Globus pallidus (tissue), 1 donor: Measurements from ENCODE around the gene TTLL9.
A peak's percentile ranks its signal among the peaks of the same experiment; 100 is the strongest.
"Not testable (repeated sequence)": the region's sequence is repeated elsewhere in the genome, so short reads cannot be mapped to it uniquely, and the experiment has no call there.

Experiments
- DNase-seq: peaks from one replicate; pipeline ENCODE4 v3.0.0-alpha.2; 2015; ENCODE audit warnings: low spot score

The TTLL9 gene

DNA sequence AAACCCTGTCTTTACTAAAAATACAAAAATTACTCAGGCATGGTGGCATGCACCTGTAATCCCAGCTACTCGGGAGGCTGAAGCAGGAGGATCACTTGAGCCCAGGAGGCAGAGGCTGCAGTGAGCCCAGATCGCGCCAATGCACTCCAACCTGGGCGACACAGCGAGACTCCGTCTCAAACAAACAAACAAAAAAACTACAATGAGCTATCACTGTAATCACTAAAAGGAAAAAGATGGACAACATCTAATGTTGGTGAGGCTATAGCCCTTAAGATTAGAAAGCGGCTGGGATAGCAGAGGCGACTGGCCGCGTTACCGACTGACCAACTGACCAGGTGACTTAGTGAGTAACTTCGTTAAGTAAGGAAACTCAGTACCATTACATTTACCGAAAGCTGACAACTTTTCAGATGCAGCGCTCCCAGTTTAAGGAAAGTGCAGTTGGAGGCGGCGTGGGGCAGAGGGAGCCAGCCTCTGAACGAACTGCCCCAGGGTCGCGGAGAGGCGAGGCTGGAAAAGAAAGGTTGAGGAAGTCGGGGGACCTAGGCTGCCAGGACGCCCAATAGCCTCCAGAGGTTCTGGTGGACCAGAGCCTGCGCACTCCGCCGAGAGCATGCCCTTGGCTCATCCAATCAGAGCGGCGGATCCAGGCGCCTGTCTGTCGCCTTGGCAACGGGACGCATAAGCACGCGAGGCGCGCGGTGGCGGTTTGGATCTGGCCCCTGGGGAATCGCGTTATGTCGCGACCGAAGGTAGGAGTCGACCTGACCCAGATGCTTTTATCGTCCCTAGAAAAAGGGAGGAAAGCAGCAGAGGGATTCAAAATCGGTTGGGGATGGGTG, 8.9 kb downstream of the TTLL9 start:
- peak; percentile 91 for DNase-seq

DNA sequence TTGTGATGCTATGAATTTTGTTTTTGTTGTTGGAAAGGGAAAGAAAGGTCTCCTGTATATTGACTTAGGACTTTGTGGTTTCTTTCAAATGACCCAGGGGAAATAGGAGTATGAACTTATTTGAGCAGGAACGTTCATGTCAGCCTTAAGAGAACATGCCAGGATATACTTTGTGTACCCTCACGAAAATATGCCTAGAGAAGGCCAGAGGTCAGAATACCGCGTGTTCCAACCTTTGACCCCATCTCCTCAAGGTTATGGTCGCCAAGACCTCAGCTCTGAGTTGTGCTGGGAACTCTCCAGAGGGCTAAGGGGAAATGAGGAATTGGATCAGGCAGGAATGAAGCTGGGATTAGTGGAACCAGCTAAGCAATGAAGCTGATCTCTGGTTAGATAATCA, 11.5 kb downstream of the TTLL9 start:
- no peak for DNase-seq

DNA sequence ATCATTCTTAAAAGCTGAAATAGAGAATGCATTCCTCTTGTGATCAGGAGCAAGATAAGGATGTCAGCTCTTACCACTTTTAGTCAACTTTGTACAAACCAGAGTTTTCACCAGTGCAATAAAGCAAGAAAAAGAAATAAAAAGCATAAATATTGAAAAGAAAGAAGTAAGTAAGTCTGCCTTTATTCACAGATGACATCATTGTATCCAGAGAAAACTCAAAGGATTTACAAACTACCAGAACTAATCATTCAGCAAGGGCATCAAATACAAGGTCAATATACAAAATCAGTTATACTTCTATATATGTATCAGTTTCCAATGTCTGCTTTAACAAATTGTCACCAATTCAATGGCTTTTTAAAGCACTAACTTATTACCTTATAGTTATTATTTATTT, 13.4 kb downstream of the TTLL9 start:
- no peak for DNase-seq

DNA sequence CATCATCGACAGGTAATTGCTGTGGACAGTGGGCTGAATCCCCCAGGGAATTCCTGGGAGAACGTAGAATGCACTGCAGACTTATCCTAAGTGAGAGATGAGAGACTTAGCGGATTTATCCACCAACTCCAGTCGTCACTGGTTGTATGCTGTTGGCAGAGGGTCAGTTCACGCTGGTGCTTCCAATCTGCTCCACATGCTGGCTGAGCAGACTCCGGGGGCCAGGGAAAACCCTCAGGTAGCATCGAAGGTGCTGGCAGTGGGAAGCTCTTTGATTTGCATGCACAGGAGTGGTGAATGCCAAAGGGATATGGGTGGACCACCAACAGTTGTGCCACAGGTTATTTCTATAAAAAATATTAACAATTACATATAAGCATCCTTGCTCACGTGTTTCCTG, 20.2 kb downstream of the TTLL9 start:
- no peak for DNase-seq

DNA sequence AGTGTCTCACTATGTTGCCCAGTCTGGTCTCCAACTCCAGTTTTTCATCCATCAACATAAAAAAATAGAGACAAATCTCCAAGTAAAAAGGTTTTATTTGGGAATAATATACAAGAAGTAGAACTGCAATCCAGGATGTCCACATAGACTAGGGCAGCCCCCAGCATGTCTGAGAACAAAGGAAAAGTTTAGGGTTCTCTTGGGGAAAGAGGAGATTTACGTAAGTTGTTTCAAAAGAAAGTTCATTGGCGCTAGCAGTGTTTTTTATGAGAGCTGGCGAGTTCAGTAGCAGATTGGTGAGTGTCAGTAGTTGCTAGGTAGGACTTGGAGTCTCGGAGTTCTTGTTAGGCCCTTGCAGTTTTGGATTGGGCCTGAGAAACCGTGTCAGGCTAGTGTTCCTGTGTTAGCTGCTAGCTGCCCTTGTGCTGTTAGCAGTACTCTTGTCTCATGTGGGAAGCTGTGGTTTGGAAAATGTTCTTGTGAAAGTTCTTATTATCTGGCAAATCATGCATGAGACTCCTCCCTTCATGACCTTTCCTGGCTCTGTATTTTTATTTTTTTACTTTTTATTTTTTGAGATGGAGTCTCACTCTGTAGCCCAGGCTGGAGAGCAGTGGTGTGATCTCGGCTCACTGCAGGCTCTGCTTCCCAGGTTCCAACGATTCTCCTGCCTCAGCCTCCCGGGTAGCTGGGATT, 24.7 kb downstream of the TTLL9 start:
- DNase-seq, result peak; percentile 66

DNA sequence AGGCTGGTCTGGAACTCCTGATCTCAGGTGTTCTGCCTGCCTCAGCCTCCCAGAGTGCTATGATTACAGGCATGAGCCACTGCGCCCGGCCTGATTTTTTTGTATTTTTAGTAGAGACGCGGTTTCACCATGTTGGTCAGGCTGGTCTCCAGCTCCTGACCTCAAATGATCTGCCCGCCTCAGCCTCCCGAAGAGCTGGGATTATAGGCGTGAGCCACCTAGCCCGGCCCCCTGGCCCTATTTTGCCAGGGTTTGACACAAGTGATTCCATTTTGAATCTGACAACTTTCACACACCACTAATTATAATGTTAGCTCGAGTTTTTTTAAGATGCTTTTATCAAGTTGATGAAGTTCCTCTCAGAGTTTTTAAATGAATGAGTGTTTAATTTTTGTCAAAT, 25.6 kb downstream of the TTLL9 start:
- DNase-seq, result no peak

DNA sequence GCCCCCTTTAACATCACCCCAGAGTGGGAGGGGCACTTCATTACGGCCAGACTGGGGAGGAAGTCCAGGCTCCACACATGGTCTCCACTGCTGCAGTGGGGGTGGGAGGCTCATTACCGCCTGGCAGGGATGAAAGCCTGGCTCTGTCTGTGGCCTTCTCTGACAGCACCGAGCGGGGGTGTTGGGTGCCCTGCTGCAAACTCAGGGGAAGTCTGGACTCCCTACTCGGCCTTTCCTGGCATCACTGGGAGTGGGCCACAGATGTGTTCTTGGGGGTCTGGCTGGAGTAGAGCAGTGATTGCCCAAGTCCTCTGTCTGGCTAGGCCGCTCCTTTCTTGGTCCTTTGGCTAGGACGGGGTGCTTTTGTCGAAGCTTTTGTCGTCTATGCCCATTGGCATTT, 27.1 kb downstream of the TTLL9 start:
- no peak for DNase-seq

DNA sequence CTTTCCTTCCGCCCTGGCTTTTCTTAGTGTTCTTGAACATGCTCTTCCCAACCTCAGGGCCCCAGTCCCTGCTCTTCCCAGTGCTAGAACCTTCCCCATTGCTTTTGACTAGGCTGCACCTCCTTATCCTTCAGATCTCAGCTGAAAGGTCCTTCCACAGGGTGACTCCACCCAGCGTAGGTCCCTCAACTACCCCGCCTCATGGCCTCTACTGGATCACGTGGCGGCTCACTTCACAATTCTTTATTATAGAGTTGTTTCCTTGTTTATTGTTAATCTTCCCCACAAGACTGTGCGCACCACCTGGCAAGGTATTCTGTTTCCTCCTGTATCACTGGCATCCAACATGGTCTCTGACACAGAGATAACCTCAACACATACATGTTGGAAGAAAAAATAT, 31.2 kb downstream of the TTLL9 start:
- DNase-seq, result no peak

DNA sequence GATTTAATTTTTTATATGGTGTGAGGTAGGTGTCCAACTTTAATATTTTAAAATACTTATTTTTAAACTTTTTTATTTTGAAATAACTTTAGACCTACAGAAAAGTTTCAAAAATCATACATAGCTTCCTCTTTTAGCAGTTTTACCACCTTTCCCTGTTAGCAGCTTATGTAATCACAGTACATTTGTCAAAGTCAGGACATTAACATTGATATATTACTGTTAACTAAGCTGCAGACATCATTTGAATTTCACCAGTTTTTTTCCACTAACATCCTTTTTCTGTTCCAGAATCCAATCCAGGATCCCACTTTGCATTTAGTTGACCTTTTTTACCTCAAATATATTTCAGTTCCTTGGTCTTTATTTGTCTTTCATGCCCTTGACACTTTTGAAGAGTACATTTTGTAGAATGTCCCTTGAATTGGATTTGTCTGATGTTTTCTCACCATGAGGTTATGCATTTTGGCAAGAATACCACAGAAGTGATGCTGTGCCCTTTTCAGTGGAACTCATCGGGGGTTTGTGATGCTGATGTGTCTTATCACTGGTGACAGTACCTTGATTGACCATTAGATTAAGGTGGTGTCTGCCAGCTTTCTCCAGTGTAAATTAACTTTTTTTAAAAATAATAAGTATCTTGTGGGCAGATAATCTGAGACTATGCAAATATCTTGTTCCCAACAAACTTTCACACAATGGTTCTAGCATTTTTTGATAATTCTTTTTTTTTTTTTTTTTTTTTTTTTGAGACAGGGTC, 33.4 kb downstream of the TTLL9 start:
- DNase-seq, result no peak

DNA sequence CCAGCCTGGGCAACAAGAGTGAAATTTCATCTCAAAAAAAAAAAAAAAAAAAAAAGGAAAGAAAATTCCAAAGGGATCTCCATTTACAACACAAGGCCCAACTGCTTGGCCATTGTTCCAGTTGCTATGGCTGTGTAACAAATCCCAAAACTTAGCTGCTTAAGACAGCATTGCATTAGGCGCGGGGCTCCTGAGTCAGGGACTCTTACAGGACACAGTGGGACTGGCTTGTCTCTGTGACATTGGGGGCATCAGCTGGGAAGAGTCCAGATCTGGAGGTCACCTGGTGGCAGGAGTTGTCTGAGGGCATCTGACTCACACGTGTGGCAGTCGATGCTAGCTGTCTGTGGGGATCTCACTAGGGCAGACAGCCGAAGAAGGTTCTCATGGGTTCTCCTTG, 35.6 kb downstream of the TTLL9 start:
- no peak for DNase-seq

DNA sequence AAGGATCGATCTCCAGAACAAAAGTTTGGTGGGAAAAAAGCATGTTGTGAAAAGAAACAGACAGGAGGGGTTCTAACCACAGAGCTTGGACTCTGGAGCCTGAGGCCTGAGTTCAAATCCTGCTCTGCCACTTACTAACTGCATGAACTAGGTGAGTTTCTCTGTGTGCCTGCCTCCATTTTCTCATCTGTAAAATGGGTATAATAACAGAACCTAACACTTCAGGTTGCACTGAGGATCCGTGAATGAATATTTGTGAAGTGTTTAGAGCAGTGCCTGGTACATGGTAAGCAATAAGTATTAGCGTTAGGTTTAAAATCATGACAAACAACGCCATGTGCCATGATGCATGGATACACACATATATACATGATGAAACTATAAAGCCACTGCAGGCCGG, 36.6 kb downstream of the TTLL9 start:
- no peak for DNase-seq

DNA sequence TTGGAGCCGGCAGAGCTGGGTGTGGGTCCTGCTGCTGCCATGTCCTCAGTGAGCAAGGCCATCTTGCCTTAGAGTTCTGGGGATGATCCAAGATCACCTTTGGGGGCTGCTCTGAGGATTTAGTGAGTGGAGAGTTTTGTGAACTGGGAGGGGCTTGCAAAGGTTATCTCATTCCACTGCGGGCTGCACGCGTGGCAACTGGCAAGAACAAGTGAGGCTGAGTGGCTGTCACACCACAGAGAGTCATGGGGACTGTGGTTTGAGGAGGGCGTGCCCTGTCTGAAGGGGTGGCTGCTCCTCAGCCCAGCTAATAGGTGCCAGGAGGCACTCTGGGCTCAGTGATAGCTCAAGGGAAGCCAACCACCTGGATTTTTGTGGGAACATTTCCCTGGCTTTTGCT, 37.6 kb downstream of the TTLL9 start:
- DNase-seq, result no peak

DNA sequence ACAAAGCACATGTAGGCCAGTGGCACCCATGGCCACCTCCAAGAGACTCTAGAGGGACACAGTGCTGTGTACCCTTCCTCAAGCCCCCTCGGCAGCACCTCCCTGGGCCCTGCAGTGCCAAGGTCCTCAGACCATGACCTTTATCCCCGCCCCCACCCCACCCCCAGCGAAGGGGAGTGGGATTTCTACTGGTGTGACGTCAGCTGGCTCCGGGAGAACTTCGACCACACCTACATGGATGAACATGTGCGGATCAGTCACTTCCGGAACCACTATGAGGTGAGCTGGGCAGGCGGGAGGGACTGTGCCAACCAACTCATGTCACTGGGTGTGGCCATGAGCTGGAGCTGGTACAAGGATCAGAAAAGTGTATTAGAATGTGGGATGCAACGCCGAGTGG, 38.0 kb downstream of the TTLL9 start:
- DNase-seq, result no peak

DNA sequence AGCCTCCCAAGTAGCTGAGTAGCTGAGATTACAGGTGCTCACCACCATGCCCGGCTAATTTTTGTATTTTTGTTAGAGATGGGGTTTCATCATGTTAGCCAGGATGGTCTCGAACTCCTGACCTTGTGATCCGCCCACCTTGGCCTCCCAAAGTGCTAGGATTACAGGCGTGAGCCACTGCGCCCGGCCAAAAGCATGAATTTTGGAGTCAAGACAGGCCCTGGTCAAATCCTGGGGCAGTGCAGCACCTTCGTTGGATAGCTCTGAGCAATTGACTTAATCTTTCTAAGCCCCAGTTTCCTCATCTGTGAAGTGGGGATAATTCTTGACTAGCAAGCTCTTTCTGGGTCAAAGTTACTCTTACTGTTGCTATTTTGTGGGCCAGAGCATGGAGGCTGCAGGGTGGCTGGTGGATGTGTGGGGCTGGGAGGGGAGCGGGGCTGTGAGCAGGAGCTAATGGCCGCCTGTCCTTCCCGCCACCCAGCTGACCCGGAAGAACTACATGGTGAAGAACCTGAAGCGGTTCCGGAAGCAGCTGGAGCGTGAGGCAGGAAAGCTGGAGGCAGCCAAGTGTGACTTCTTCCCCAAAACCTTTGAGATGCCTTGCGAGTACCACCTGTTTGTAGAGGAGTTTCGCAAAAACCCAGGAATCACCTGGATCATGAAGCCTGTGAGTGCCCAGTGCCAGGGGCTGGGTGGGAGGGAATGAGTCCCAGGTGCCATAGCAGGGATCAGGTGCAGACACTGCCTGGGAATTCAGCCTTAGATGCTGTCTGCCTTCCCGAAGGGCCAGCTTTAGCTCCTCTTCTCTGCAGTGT, 39.0 kb downstream of the TTLL9 start:
- DNase-seq, result no peak

DNA sequence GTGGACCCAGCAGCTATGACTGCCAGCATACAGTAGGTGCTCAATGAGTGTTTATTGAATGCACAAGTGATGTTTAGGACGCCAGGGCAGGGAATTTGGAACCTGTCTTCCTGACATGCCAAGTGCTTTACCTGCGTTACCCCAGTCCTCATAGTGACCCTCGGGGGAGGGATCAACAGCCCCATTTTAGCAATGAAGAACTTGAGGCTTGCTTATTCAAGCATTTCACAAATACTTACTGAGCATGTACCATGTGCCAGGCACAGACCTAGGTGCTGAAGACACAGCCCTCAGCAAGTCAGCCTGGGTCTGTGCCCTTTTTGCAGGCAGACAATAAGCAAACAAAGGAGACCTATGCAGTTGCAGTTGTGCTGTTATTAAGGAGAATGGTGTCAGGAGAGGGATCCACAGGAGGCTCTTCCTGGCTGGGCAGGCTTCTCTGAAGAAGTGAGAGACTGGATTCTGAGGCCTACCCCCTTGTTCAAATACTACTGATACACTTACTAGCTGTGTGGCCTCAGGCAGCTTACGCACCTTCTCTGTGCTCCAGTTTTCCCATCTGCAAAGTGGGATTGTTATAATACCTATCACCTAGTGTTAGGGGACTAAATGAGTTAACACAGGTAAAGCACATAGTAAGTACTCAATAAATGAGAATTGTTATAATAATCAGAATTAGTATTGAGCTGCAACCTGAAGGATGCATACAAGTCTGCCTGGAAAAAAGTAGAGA, 39.8 kb downstream of the TTLL9 start:
- DNase-seq, result no peak

DNA sequence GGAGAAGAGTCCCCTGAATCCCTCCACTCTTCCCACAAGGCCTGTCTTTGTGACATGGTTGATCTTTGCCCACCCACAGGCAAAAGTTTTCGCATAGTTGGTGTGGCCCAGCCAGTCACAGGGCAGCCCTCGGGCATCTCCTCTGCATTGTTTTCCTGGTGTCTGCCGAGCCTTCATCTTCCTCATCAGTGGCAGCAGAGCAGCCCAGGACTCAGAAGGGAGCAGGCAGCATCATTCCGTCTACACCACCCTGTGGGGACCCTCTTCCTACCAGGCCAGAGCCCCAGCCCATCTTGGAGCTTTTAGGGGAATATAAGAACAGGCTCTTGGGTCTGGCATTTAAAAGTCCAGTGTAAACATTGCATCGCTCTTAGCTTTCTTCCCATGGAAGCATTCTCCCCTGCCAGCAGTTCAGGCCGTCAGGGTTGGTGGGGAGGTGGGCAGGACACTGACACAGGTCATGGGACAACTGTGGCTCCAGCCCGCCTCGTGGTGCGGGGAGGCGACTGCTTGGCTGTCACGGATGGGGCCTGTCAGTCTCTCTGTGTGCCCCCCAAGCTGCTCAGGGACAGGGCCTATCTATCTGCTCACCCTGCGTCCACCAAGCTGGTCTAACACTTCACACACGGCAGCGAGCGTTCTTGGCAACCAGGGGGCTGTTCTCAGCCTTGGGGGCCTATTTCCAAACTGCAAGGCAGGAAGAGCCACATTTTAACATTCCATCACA, 43.2 kb downstream of the TTLL9 start:
- DNase-seq, result no peak

DNA sequence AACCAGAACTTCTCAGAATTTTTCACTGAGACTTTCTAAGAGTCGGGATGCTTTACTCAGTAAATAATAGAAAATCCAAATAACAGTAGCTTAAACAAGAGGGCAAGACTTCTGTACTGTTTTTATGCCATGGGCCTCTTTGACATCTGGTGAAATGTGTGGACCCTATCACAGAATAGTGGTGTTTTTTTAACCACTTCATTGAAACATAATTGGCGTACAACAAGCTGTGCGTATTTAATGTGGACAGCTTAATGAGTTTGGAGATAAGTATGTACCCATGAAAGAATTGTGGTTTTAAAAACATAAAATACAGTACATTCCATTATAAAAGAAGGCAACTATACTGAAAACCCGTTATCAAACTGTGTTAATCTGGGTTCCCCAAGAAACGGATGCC, 43.7 kb downstream of the TTLL9 start:
- no peak for DNase-seq

DNA sequence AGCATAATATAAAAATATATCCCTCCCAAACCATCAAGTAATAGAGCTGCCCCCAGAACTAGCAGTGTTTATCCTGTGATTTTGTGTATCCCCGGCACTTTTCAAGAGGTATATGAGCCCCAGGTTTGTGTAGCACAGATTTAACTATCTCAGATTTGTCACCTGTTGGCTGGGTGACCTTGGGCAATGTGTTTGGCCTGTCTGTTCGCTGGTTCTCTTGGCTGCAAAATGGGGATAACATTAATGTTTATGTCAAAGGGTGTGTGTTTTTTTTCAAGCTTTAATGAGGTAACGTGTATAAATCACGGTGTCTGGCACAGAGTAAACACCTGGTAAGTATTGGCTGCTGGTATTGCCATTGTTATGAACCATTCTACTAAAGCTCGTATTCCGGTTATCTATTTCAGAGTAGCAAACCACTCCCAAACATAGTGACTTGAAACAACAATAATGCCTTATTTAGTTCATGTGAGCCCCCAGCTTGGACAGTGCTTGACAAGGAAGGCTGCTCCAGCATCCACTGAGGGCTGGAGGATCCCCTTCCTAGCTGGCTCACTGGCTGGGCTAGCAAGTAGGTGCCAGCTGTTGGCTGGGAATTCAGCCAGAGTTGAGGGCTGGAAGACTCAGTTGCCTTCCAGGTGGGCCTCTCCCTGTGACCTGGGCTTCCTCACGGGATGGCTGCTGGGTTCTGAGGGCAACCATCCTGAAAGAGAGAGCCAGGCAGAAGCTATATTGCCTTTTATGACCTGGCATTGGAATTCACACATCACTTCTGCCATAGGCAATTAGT, 45.3 kb downstream of the TTLL9 start:
- DNase-seq, result no peak

DNA sequence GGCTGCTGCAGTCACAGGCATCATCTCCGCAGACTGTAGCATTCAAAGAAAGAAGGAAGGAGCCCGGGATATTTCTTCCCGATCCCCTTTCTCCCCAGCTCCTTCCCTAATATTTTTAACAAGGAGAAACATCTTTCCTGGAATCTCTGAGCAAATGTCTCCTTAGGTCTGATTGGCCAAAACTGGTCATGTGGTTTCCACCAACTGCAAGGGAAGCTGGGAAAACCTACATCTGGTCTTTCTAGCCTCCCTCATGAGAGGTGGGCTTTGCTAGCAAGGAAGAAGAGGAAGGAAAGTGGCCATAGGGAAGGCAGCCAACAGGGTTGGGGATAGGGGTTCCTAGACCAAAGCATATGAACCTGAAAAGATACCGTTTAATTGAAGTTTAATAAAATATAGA, 46.3 kb downstream of the TTLL9 start:
- no peak for DNase-seq

DNA sequence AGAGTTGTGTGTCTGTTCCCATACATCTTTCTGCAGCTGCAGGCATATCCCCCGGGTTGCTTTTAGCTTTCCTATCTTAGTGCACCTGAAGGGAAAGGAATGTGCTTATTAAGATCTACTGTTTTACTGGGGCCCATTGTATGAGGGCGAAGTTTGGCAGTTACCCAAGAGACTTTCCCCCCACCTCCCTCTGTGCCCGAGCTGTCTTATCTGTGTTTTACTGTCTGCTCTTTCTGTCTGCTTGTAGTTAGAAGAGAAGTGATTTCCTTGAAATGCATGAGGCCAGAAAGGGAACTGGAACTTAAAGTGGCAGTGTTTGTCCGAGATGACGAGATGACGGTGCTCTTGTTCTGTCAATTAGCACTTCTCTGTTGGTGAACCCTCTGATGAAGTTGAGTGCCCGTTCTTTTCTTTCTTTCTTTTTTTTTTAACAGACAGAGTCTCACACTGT, 47.6 kb downstream of the TTLL9 start:
- not testable (repeated sequence) for DNase-seq
